Smooth muscle cell (in vitro differentiated cells): ENCODE results near the gene ADGRL2. TPM values are rescaled to one million over a fixed set of nuclear protein-coding genes. Genes with fewer than 3 reads are reported as not detected.

Experiments used
- DNase-seq: peaks from one replicate; lab custom pipeline; 2025; ENCODE audit not compliant: unreplicated experiment; lab: John Stamatoyannopoulos, UW
- H2AFZ ChIP-seq: fragments of 200-600 bp; sonication (generic); 2 replicates; pipeline ENCODE4 v1.6.0; 2016; ENCODE audit warnings: antibody characterized with exemption, low read depth, mild to moderate bottlenecking
- H3F3A ChIP-seq: fragments of 200-600 bp; sonication (generic); 2 replicates; pipeline ENCODE4 v1.6.0; 2017; ENCODE audit warnings: antibody characterized with exemption, low read depth
- H3K27ac ChIP-seq: fragments of 200-600 bp; sonication (generic); 2 replicates; pipeline ENCODE4 v1.5.1; 2016; ENCODE audit warnings: low read depth, mild to moderate bottlenecking
- H3K27me3 ChIP-seq: fragments of 200-600 bp; sonication (generic); 2 replicates; pipeline ENCODE4 v1.6.1; 2016; ENCODE audit warnings: low read depth, mild to moderate bottlenecking
- H3K36me3 ChIP-seq: fragments of 200-600 bp; sonication (generic); 2 replicates; pipeline ENCODE4 v1.5.1; 2016; ENCODE audit warnings: low read depth
- H3K4me1 ChIP-seq: fragments of 200-600 bp; sonication (generic); 2 replicates; pipeline ENCODE4 v1.5.1; 2016; ENCODE audit warnings: low read depth
- H3K4me2 ChIP-seq: fragments of 200-600 bp; sonication (generic); 2 replicates; pipeline ENCODE4 v1.6.0; 2016; ENCODE audit warnings: mild to moderate bottlenecking
- H3K4me3 ChIP-seq: fragments of 200-600 bp; sonication (generic); 2 replicates; pipeline ENCODE4 v1.5.1; 2016; ENCODE audit warnings: mild to moderate bottlenecking
- H3K79me2 ChIP-seq: fragments of 200-600 bp; sonication (generic); 2 replicates; pipeline ENCODE4 v1.6.0; 2016; ENCODE audit warnings: low read depth, mild to moderate bottlenecking
- H3K9ac ChIP-seq: fragments of 200-600 bp; sonication (generic); 2 replicates; pipeline ENCODE4 v1.6.0; 2016; ENCODE audit warnings: low read depth
- H3K9me3 ChIP-seq: fragments of 200-600 bp; sonication (generic); replicated peaks from 2 replicates; pipeline ENCODE4 v1.5.1; 2016; ENCODE audit warnings: low read depth
- H4K20me1 ChIP-seq: fragments of 200-600 bp; sonication (generic); 2 replicates; pipeline ENCODE4 v1.6.0; 2016; ENCODE audit warnings: low read depth
- WGBS: methylation state at CpG from one replicate; pipeline ENCODE4 v1.1.7; 2016; ENCODE audit warnings: low lambda C conversion rate; 5-methylcytosine and 5-hydroxymethylcytosine counted together
- polyA plus RNA-seq: library from polyadenylated mRNA; unstranded; fragments of >200 nt; fragmentation: Nextera tagmentation; extraction: Ambion mirVana; gene quantifications from 2 replicates; pipeline ENCODE4 v1.2.1, GENCODE V29; 2016
- total RNA-seq: library from RNA; depleted of rRNA; stranded (reverse); fragments of >200 nt; gene quantifications from 2 replicates; pipeline ENCODE4 v1.2.3, GENCODE V29; 2014
- TF ChIP-seq, protein P1 (sequence below): fragments of 200-600 bp; sonication (generic); IDR thresholded peaks from 2 replicates; pipeline ENCODE4 v1.5.1; 2017; ENCODE audit warnings: borderline replicate concordance, mild to moderate bottlenecking, antibody characterized with exemption; ENCODE audit not compliant: insufficient read depth, poor library complexity, severe bottlenecking

Gene ADGRL2
- total and polyA plus RNA-seq, 2 experiments from 2014 or later: 25.1 to 119 TPM

DNA sequence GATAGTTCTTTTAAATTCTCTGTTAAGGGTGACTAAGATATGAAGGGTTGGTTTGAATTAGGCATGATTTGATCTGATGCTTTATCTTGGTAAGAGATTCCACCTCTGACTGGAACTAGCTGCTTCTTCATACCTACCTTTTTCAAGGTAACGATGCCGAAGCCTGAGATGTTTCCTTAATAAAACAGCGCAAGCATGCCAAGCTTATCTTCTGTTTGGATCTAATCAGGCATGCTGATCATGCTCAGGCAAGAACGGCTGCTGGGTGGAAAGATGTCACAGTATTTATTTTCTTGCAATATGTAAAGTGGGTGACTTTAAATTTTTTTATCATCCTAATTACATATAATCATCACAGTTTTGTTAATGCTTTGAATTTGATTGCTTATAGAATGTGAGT, 148.7 kb downstream of the ADGRL2 start:
- Histone ChIP-seq H3K27ac (no peak overlapping the region), H3K9ac (no peak overlapping the region), H2AFZ (no peak overlapping the region), H3K4me2 (no peak overlapping the region), H3F3A (no peaks in the 10 kb centered on the region), H3K4me1 (peaks cover 9% of the 10 kb centered on the region), H3K79me2 (peaks cover 34% of the 10 kb centered on the region), H3K36me3 (peaks cover 5% of the 10 kb centered on the region), H3K27me3 (no peaks in the 10 kb centered on the region), H3K4me3 (no peak overlapping the region), H3K9me3 (no peaks in the 10 kb centered on the region), H4K20me1 (peaks cover 40% of the 10 kb centered on the region)
- no peak for DNase-seq
- TF ChIP-seq, protein P1, sequence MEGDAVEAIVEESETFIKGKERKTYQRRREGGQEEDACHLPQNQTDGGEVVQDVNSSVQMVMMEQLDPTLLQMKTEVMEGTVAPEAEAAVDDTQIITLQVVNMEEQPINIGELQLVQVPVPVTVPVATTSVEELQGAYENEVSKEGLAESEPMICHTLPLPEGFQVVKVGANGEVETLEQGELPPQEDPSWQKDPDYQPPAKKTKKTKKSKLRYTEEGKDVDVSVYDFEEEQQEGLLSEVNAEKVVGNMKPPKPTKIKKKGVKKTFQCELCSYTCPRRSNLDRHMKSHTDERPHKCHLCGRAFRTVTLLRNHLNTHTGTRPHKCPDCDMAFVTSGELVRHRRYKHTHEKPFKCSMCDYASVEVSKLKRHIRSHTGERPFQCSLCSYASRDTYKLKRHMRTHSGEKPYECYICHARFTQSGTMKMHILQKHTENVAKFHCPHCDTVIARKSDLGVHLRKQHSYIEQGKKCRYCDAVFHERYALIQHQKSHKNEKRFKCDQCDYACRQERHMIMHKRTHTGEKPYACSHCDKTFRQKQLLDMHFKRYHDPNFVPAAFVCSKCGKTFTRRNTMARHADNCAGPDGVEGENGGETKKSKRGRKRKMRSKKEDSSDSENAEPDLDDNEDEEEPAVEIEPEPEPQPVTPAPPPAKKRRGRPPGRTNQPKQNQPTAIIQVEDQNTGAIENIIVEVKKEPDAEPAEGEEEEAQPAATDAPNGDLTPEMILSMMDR: no peak
- WGBS: 55% methylated on average over 4 of the region's 4 CpGs

DNA sequence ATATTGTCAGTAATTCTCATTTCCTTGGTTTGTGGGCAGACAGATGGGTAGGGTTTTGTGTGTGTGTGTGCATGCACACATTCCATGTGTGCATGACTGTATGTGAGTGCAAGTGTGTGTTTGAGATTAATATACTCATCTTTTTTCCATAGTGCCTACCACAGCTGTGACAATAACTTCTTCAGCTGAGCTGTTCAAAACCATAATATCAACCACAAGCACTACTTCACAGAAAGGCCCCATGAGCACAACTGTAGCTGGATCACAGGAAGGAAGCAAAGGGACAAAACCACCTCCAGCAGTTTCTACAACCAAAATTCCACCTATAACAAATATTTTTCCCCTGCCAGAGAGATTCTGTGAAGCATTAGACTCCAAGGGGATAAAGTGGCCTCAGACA, 149.3 kb downstream of the ADGRL2 start:
- H3K79me2 ChIP-seq: peaks cover 29% of the 10 kb centered on the region
- H2AFZ ChIP-seq: no peak overlapping the region
- peaks cover 9% of the 10 kb centered on the region for H3K4me1 ChIP-seq
- no peak overlapping the region for H3K27ac ChIP-seq
- H3K9ac ChIP-seq: no peak overlapping the region
- H3K4me3 ChIP-seq: no peak overlapping the region
- H3K27me3 ChIP-seq: no peaks in the 10 kb centered on the region
- no peak for DNase-seq
- H4K20me1 ChIP-seq: peaks cover 40% of the 10 kb centered on the region
- H3K4me2 ChIP-seq: no peak overlapping the region
- H3K9me3 ChIP-seq: no peaks in the 10 kb centered on the region
- H3F3A ChIP-seq: no peaks in the 10 kb centered on the region
- TF ChIP-seq, protein P1: no peak
- H3K36me3 ChIP-seq: peaks cover 5% of the 10 kb centered on the region

DNA sequence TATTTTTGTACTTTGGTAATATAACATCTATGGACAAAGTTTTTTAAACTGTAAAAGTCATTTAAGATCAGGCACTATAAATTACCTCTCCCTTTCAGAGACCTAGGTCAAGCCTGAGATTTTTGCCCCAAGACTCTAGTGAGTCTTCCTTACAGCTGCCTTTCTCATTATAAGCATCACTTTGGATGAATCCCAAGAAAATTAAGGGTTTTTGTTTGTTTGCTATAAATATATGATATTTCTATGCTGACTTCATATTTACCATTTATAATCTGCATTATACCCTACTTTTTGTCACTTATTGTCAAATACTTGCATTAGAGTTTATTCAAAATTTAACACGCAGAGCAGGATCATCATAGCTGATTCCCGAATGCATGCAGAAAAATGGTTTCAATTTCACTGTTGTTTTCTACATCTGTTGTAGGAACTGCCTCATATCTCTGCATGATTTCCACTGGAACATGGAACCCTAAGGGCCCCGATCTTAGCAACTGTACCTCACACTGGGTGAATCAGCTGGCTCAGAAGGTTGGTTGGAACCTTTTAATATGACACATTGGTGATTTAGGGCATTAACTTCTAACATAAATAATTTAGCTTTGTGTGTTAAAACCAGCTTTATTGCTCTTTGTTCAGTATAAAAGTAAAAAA, 150.0 kb downstream of the ADGRL2 start:
- H3K79me2 ChIP-seq: peaks cover 25% of the 10 kb centered on the region
- no peak overlapping the region for H3K4me2 ChIP-seq
- H3K27me3 ChIP-seq: no peaks in the 10 kb centered on the region
- peaks cover 5% of the 10 kb centered on the region for H3K36me3 ChIP-seq
- H3K9me3 ChIP-seq: no peaks in the 10 kb centered on the region
- peaks cover 36% of the 10 kb centered on the region for H4K20me1 ChIP-seq
- H3K4me1 ChIP-seq: peaks cover 9% of the 10 kb centered on the region
- no peak overlapping the region for H3K9ac ChIP-seq
- 95% methylated on average over 3 of the region's 3 CpGs for WGBS
- H2AFZ ChIP-seq: no peak overlapping the region
- H3K4me3 ChIP-seq: no peak overlapping the region
- no peak for DNase-seq
- TF ChIP-seq, protein P1: no peak
- H3F3A ChIP-seq: no peaks in the 10 kb centered on the region
- H3K27ac ChIP-seq: no peak overlapping the region

DNA sequence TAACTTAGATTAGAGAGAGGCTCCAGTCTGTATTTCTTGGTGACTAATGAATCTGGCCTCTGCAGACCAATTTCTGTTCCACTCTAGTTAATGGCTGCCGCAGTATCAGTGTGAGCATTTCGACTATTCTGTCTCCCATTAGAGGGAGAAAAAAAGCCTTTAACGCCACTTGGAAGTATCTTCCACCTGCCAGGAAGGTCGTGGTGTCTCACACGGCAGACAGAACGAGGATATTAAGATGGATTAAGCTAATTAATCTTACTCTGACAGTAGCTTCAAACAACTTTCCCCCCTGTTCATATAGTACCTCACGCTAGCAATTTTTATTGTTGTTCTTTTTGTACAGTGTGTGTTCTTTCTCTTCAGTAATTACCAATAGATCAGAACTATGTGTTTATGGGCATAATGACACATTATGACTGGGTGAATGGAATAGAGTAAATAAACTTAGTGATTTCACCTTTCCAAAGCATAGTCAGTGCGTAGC, 153.8 kb downstream of the ADGRL2 start:
- TF ChIP-seq, protein P1: no peak
- no peak overlapping the region for H3K4me3 ChIP-seq
- H3K36me3 ChIP-seq: peaks cover 3% of the 10 kb centered on the region
- no peaks in the 10 kb centered on the region for H3K9me3 ChIP-seq
- H3K79me2 ChIP-seq: no peaks in the 10 kb centered on the region
- H3K27ac ChIP-seq: peak overlapping the region; percentile 5
- no peaks in the 10 kb centered on the region for H3K27me3 ChIP-seq
- no peaks in the 10 kb centered on the region for H3K4me1 ChIP-seq
- no peak overlapping the region for H3K4me2 ChIP-seq
- no peaks in the 10 kb centered on the region for H3F3A ChIP-seq
- H2AFZ ChIP-seq: no peak overlapping the region
- no peak for DNase-seq
- peaks cover 12% of the 10 kb centered on the region for H4K20me1 ChIP-seq
- WGBS: 64% methylated on average over 8 of the region's 8 CpGs
- no peak overlapping the region for H3K9ac ChIP-seq
